A549 (cell line): ENCODE data around the gene NUDCD3. TPM values are rescaled to one million over a fixed set of nuclear protein-coding genes. Genes with fewer than 3 reads are reported as not detected.

ENCODE experiments used
- ATAC-seq, 2 experiments: fragments of 200-7000 bp in 1 of 2; fragments of >200 bp in 1 of 2; cut with Nextera tagmentation in 1 of 2; cut with Tn5 transposase in 1 of 2; 3 replicates each; pipeline versions ENCODE4 v1.8.0 to v1.9.1; 2018 to 2020; ENCODE audit warnings: mild to moderate bottlenecking in 1 of 2, moderate library complexity in 1 of 2
- CTCF ChIA-PET: fragments of 300-600 bp; sonication (Branson Sonifier 250); formaldehyde crosslinking; extraction: SDS; loops from one replicate; lab custom pipeline; 2021; ENCODE audit warnings: antibody characterized with exemption, inconsistent platforms; lab: Yijun Ruan, JAX
- POLR2A ChIA-PET: fragments of 350-600 bp; formaldehyde crosslinking; extraction: SDS; loops from one replicate; lab custom pipeline; 2021; ENCODE audit warnings: antibody characterized with exemption, inconsistent platforms; lab: Yijun Ruan, JAX
- DNase-seq, 2 experiments: peaks; one replicate each; pipeline versions ENCODE4 v3.0.0 to v3.0.0-alpha.2; 2011 to 2016; ENCODE audit warnings: low read depth in 1 of 2, low spot score in 1 of 2
- FAIRE-seq: peaks from 2 replicates; lab custom pipeline; 2011; peaks lifted over from hg19 to GRCh38; lab: Jason Lieb, UNC
- H3K27ac ChIP-seq, 2 experiments: fragments of >200 bp; sonication (Bioruptor Twin); formaldehyde crosslinking; 3 replicates each; pipeline ENCODE4 v1.5.1; 2016 to 2017
- H3K4me1 ChIP-seq: fragments of >200 bp; sonication (Bioruptor Twin); formaldehyde crosslinking; 3 replicates; pipeline ENCODE4 v1.6.1; 2016
- H3K4me2 ChIP-seq: fragments of >200 bp; sonication (Bioruptor Twin); formaldehyde crosslinking; 3 replicates; pipeline ENCODE4 v1.6.1; 2016
- H3K4me3 ChIP-seq: fragments of >200 bp; sonication (Bioruptor Twin); formaldehyde crosslinking; 3 replicates; pipeline ENCODE4 v1.5.1; 2016
- H3K9me3 ChIP-seq: fragments of >200 bp; sonication (Bioruptor Twin); formaldehyde crosslinking; 3 replicates; pipeline ENCODE4 v1.6.1; 2016
- ATOH8 ChIP-seq: fragments of 250-450 bp; sonication (Bioruptor Pico); IDR thresholded peaks from 2 replicates; pipeline ENCODE4 v1.5.0; 2020; ENCODE audit warnings: low read depth, mild to moderate bottlenecking, moderate library complexity
- BHLHE40 ChIP-seq: IDR thresholded peaks from 2 replicates; pipeline ENCODE4 v1.6.1; 2012; ENCODE audit warnings: low read depth, low read length, inconsistent platforms
- CHD2 ChIP-seq: fragments of 150-350 bp; IDR thresholded peaks from 2 replicates; pipeline ENCODE4 v1.6.1; 2014; ENCODE audit warnings: low read length; ENCODE audit not compliant: partially characterized antibody
- CHD4 ChIP-seq: fragments of 200-600 bp; sonication (generic); IDR thresholded peaks from 2 replicates; pipeline ENCODE4 v1.6.1; 2016; ENCODE audit warnings: antibody characterized with exemption, mild to moderate bottlenecking, borderline replicate concordance
- E2F6 ChIP-seq: IDR thresholded peaks from 2 replicates; pipeline ENCODE4 v1.6.1; 2012; ENCODE audit warnings: low read depth, borderline replicate concordance
- EHF ChIP-seq: fragments of 250-450 bp; sonication (Bioruptor Pico); IDR thresholded peaks from 2 replicates; pipeline ENCODE4 v1.5.0; 2020; ENCODE audit warnings: mild to moderate bottlenecking
- EHMT2 ChIP-seq: fragments of 200-600 bp; sonication (generic); IDR thresholded peaks from 2 replicates; pipeline ENCODE4 v1.6.1; 2016; ENCODE audit warnings: antibody characterized with exemption, low read depth, mild to moderate bottlenecking, moderate library complexity
- ESRRA ChIP-seq: fragments of 150-350 bp; IDR thresholded peaks from 2 replicates; pipeline ENCODE4 v1.6.1; 2014; ENCODE audit warnings: mild to moderate bottlenecking, low read length, borderline replicate concordance
- FOSL2 ChIP-seq, 2 experiments: fragments of 450-650 bp in 1 of 2; fragments of >200 bp in 1 of 2; sonication (Bioruptor Twin) in 1 of 2; formaldehyde crosslinking; IDR thresholded peaks; 2 replicates each; pipeline versions ENCODE4 v1.5.0 to v1.6.1; 2016 to 2020; ENCODE audit warnings: mild to moderate bottlenecking in 1 of 2, moderate library complexity in 1 of 2
- HES2 ChIP-seq: fragments of >200 bp; sonication (Bioruptor Twin); formaldehyde crosslinking; IDR thresholded peaks from 2 replicates; pipeline ENCODE4 v1.6.1; 2016
- HMGXB4 ChIP-seq: fragments of 250-450 bp; sonication (Bioruptor Pico); IDR thresholded peaks from 2 replicates; pipeline ENCODE4 v1.5.0; 2021; ENCODE audit warnings: mild to moderate bottlenecking, moderate library complexity, borderline replicate concordance
- HOXA7 ChIP-seq: fragments of 250-450 bp; sonication (Bioruptor Pico); IDR thresholded peaks from 2 replicates; pipeline ENCODE4 v1.5.0; 2020; ENCODE audit warnings: mild to moderate bottlenecking, moderate library complexity
- JUN ChIP-seq, 2 experiments: fragments of >200 bp; sonication (Bioruptor Twin); formaldehyde crosslinking; IDR thresholded peaks; 2 replicates in 1 of 2; 3 replicates in 1 of 2; pipeline ENCODE4 v1.6.1; 2016 to 2017
- MAFK ChIP-seq: fragments of 450-650 bp; IDR thresholded peaks from 2 replicates; pipeline ENCODE4 v1.6.1; 2014; ENCODE audit not compliant: partially characterized antibody
- MAZ ChIP-seq: fragments of 150-350 bp; IDR thresholded peaks from 2 replicates; pipeline ENCODE4 v1.6.1; 2014; ENCODE audit warnings: antibody characterized with exemption, low read depth, low read length, borderline replicate concordance
- NFE2L2 ChIP-seq: fragments of 150-350 bp; conservative IDR thresholded peaks from 2 replicates; pipeline ENCODE4 v1.6.1; 2014; ENCODE audit warnings: low read length
- NPAS2 ChIP-seq: fragments of 250-450 bp; sonication (Bioruptor Pico); IDR thresholded peaks from 2 replicates; pipeline ENCODE4 v1.8.0; 2022; ENCODE audit warnings: mild to moderate bottlenecking, moderate library complexity, borderline replicate concordance
- PBX3 ChIP-seq: IDR thresholded peaks from 2 replicates; pipeline ENCODE4 v1.6.1; 2012
- PHF8 ChIP-seq: fragments of 200-600 bp; sonication (generic); IDR thresholded peaks from 2 replicates; pipeline ENCODE4 v1.6.1; 2016; ENCODE audit warnings: low read depth, mild to moderate bottlenecking, antibody characterized with exemption, moderate library complexity, borderline replicate concordance
- RAD21 ChIP-seq, 2 experiments: fragments of >200 bp in 1 of 2; sonication (Bioruptor Twin) in 1 of 2; formaldehyde crosslinking in 1 of 2; IDR thresholded peaks in 1 of 2; conservative IDR thresholded peaks in 1 of 2; 2 replicates in 1 of 2; 3 replicates in 1 of 2; pipeline ENCODE4 v1.6.1; 2012 to 2018; ENCODE audit warnings: inconsistent platforms in 1 of 2
- RARB ChIP-seq: fragments of 250-450 bp; sonication (Bioruptor Pico); IDR thresholded peaks from 2 replicates; pipeline ENCODE4 v1.8.0; 2021; ENCODE audit warnings: mild to moderate bottlenecking, moderate library complexity
- REST ChIP-seq: fragments of 200-600 bp; sonication (generic); IDR thresholded peaks from 2 replicates; pipeline ENCODE4 v1.6.1; 2016; ENCODE audit warnings: antibody characterized with exemption, mild to moderate bottlenecking, moderate library complexity
- RFX5 ChIP-seq: fragments of 450-650 bp; IDR thresholded peaks from 2 replicates; pipeline ENCODE4 v1.7.1; 2014; ENCODE audit warnings: antibody characterized with exemption, mild to moderate bottlenecking, moderate library complexity
- RNF2 ChIP-seq: fragments of 200-600 bp; sonication (generic); IDR thresholded peaks from 2 replicates; pipeline ENCODE4 v1.6.1; 2016; ENCODE audit warnings: low read depth, mild to moderate bottlenecking, antibody characterized with exemption, moderate library complexity, borderline replicate concordance
- SMC3 ChIP-seq: fragments of >200 bp; sonication (Bioruptor Twin); formaldehyde crosslinking; IDR thresholded peaks from 3 replicates; pipeline ENCODE4 v1.6.1; 2018; ENCODE audit warnings: inconsistent platforms
- SREBF2 ChIP-seq: fragments of 450-650 bp; IDR thresholded peaks from 2 replicates; pipeline ENCODE4 v1.6.1; 2014; ENCODE audit warnings: mild to moderate bottlenecking, moderate library complexity
- TP53 ChIP-seq: fragments of 250-450 bp; sonication (Bioruptor Pico); IDR thresholded peaks from 2 replicates; pipeline ENCODE4 v1.5.0; 2021; ENCODE audit warnings: mild to moderate bottlenecking, moderate library complexity
- ZFP36 ChIP-seq: fragments of 450-650 bp; IDR thresholded peaks from 2 replicates; pipeline ENCODE4 v1.6.1; 2014; ENCODE audit warnings: borderline replicate concordance; ENCODE audit not compliant: partially characterized antibody
- ZSCAN20 ChIP-seq: fragments of 250-450 bp; sonication (Bioruptor Pico); IDR thresholded peaks from 2 replicates; pipeline ENCODE4 v1.8.0; 2022; ENCODE audit warnings: mild to moderate bottlenecking, moderate library complexity
- WGBS: methylation state at CpG from one replicate; pipeline ENCODE4 v1.1.6; 2017; ENCODE audit errors: missing lambda C conversion rate; 5-methylcytosine and 5-hydroxymethylcytosine counted together
- polyA plus RNA-seq, 4 experiments: library from polyadenylated mRNA; depleted of rRNA in 3 of 4; stranded (reverse); fragments of >200 nt; fragmentation: RNase III in 1 of 4; extraction: RNeasy Plus Mini Kit Qiagen cat#74134 plus additional on column Dnase treatment in 1 of 4; gene quantifications; 2 replicates in 3 of 4; 3 replicates in 1 of 4; pipeline ENCODE4 v1.2.3, GENCODE V29; 2011 to 2017

Gene NUDCD3
- polyA plus RNA-seq, 2 of the 4 experiments (the other 2 are of a cell fraction): 44.3 to 66.3 TPM

- H3K27ac ChIP-seq: no peak overlapping the region
- WGBS: 89% methylated on average over 4 of the region's 4 CpGs
- no peak for DNase-seq
- CTCF ChIA-PET: interaction anchor here (1.1 to 1.7 kb wide), 2 partner anchors 10 to 14 kb away, joined by 3 to 4 read pairs; no protein-coding TSS in a partner anchor
- H3K4me2 ChIP-seq: no peak overlapping the region
- no peak overlapping the region for H3K4me3 ChIP-seq
- TF ChIP-seq CHD2: no peak
- no peak for TF ChIP-seq CHD4
- TF ChIP-seq RARB: no peak
- no peak for TF ChIP-seq HOXA7 (CRISPR knock-in tag)
- TF ChIP-seq PHF8: no peak
- no peak for TF ChIP-seq BHLHE40
- TF ChIP-seq SMC3: no peak
- no peak for TF ChIP-seq HES2
- TF ChIP-seq FOSL2 (IDR thresholded peaks at IDR 0.05): no peak
- no peak for TF ChIP-seq FOSL2 (CRISPR knock-in tag; IDR thresholded peaks at IDR 0.05)
- TF ChIP-seq ZFP36: no peak
- no peak for TF ChIP-seq RAD21 (conservative IDR thresholded peaks at IDR 0.05 in 1 of 2, IDR thresholded peaks at IDR 0.05 in 1 of 2)
- no peak for TF ChIP-seq HMGXB4
- TF ChIP-seq SREBF2: no peak
- no peak for TF ChIP-seq MAFK
- no peak for TF ChIP-seq JUN (IDR thresholded peaks at IDR 0.05)
- no peak for TF ChIP-seq ATOH8 (CRISPR knock-in tag)
- TF ChIP-seq EHF (CRISPR knock-in tag): no peak
- TF ChIP-seq MAZ: no peak
- TF ChIP-seq, all 56 proteins: peak for 0
- ATAC-seq (no peak), FAIRE-seq (no peak)
- no peaks in the 10 kb centered on the region for H3K4me1 ChIP-seq
- POLR2A ChIA-PET: interaction anchor here (0.6 kb wide), 1 partner anchor 353 kb away, joined by 8 read pairs; no protein-coding TSS in a partner anchor
- no peaks in the 10 kb centered on the region for H3K9me3 ChIP-seq
These were observed 23.9 kb downstream of the NUDCD3 start for GRCh38 chr7:44466300-44467216.

GRCh38 chr7:44465490-44465889 is 25.0 kb downstream of the NUDCD3 start:
- DNase-seq (no peak), ATAC-seq (no peak), FAIRE-seq (no peak)
- Histone ChIP-seq H3K4me1 (no peaks in the 10 kb centered on the region), H3K9me3 (no peaks in the 10 kb centered on the region), H3K27ac (no peak overlapping the region), H3K4me2 (no peak overlapping the region), H3K4me3 (no peak overlapping the region)
- POLR2A ChIA-PET: no interaction called here
- 90% methylated on average over 5 of the region's 5 CpGs for WGBS
- CTCF ChIA-PET: interaction anchor here (1.7 kb wide), 1 partner anchor 11 kb away, joined by 4 read pairs; no protein-coding TSS in a partner anchor
- TF ChIP-seq RNF2: no peak
- no peak for TF ChIP-seq EHMT2
- no peak for TF ChIP-seq ESRRA
- TF ChIP-seq E2F6: no peak
- no peak for TF ChIP-seq PBX3
- no peak for TF ChIP-seq NFE2L2
- no peak for TF ChIP-seq ZSCAN20 (CRISPR knock-in tag)
- no peak for TF ChIP-seq HOXA7 (CRISPR knock-in tag)
- TF ChIP-seq NPAS2 (CRISPR knock-in tag): no peak
- TF ChIP-seq TP53 (CRISPR knock-in tag): no peak
- TF ChIP-seq RFX5: no peak
- no peak for TF ChIP-seq JUN (IDR thresholded peaks at IDR 0.05)
- no peak for TF ChIP-seq REST
